IPS-15b (cell line): ENCODE measurements around the gene ABLIM2.
A peak's percentile ranks its signal among the peaks of the same experiment; 100 is the strongest.

ENCODE experiments used
- H3K27me3 ChIP-seq: one replicate; pipeline ENCODE4 v1.6.1; 2013; ENCODE audit warnings: low read length; ENCODE audit not compliant: control insufficient read depth, insufficient read depth
- H3K36me3 ChIP-seq: one replicate; pipeline ENCODE4 v1.6.1; 2013; ENCODE audit warnings: low read length; ENCODE audit not compliant: control insufficient read depth, insufficient read depth
- H3K4me1 ChIP-seq: one replicate; pipeline ENCODE4 v1.6.1; 2013; ENCODE audit warnings: mild to moderate bottlenecking, low read length; ENCODE audit not compliant: control insufficient read depth, insufficient read depth
- H3K4me3 ChIP-seq: one replicate; pipeline ENCODE4 v1.5.1; 2013; ENCODE audit warnings: low read depth, low read length
- H3K9ac ChIP-seq: one replicate; pipeline ENCODE4 v1.6.1; 2013; ENCODE audit warnings: low read depth, mild to moderate bottlenecking, low read length
- H3K9me3 ChIP-seq: one replicate; pipeline ENCODE4 v1.6.1; 2013; ENCODE audit warnings: mild to moderate bottlenecking, low read length; ENCODE audit not compliant: control insufficient read depth, insufficient read depth

Gene ABLIM2

DNA sequence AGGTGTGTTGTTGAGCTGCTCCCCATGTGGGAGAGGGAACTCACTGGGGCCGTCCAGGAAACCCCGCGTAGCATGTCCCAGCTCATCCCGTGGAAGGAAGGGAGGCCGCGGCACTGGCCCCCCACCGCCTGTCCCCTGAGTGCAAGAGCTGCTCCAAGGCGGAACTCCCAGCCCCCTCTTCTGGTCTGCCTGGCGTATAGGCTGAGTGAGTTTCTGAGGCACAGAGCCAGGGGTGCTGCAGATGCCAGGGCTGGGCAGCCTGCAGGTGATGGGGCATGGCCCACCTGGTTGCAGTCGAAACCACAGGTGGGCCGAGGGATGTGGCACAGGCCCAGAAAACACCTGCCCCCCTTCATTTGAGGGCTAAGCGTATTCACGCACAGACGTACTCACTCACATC, 49.6 kb downstream of the ABLIM2 start:
- Histone ChIP-seq H3K9ac (no peak overlapping the region), H3K4me3 (no peak overlapping the region), H3K4me1 (peaks cover 6% of the 10 kb centered on the region), H3K36me3 (no peaks in the 10 kb centered on the region), H3K9me3 (no peaks in the 10 kb centered on the region), H3K27me3 (no peaks in the 10 kb centered on the region)

DNA sequence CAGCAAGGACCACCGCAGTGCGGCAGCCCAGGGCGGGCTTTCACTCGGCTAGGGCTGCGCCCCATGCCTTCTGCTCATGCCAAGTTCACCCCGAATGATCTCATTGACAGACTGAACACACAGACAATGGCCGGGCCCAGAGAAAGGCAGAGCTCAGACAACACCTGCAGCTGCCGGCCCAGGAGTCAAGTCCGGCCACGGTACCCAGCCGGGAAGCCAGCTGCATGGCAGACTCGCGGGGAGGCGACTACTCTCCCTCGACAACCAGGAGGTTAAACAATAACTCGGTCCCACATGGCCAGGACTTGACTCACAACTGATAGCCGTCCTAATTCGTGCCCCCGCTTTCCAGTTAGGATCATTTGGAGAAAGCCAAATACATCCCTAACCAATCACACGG, 50.4 kb downstream of the ABLIM2 start:
- Histone ChIP-seq H3K9ac (no peak overlapping the region), H3K27me3 (no peaks in the 10 kb centered on the region), H3K36me3 (no peaks in the 10 kb centered on the region), H3K9me3 (no peaks in the 10 kb centered on the region), H3K4me3 (no peak overlapping the region), H3K4me1 (peaks cover 9% of the 10 kb centered on the region)

DNA sequence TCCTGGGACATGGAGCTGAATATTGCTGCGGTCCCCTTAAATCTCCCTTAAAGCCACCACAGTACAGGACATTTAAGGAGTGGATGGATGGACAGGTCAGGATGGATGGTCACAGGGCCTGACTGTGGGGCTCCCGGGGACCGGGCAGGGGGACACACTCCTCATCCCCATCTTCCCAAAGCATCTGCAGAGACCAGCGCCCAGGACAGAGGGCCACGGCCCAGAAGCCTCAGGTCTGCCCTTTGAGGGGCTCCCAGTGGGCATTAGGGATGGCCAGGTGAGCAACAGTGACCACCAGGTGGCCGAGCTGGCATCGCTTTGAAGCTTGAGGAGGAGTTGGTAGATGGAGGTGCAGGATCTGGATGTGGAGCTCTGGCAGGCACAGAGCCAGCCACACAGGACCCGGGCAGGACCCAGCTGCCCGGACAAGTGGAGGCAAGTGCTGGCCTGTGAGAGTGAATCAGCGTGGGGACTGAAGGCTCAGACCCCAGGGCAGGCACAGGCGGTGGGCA, 51.4 kb downstream of the ABLIM2 start:
- no peaks in the 10 kb centered on the region for H3K9me3 ChIP-seq
- no peaks in the 10 kb centered on the region for H3K36me3 ChIP-seq
- H3K4me3 ChIP-seq = no peak overlapping the region
- no peaks in the 10 kb centered on the region for H3K27me3 ChIP-seq
- H3K4me1 ChIP-seq = peaks cover 9% of the 10 kb centered on the region
- no peak overlapping the region for H3K9ac ChIP-seq

DNA sequence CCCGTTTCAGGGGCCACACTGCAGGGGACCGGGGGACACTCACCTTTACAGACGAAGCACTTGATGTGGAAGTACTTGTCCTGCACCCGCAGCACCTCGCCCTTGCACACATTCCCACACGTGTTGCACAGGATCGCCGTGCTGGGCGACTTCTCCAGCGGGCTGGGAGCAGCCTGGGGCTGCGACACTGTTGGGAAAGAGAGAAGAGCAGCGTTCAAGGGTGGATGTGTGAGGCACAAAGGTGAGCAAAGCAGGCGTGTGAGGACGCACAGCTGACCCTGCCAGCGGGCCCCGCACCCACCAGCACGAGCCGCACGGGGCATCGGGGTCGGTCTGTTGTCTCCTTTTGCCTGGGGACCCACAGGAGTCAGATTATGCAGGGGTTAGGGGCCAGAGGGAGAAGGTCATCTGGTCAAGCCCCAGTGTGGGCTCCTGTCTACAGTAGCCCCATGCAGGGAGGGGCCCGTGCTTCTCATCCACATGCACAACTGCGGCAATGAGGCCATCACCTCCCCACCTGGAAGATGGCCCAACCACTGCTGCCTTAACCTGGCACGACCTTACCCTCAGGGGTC, 52.1 kb downstream of the ABLIM2 start:
- H3K4me1 ChIP-seq = peaks cover 9% of the 10 kb centered on the region
- peak overlapping the region; percentile 12 for H3K9ac ChIP-seq
- H3K4me3 ChIP-seq = no peak overlapping the region
- no peaks in the 10 kb centered on the region for H3K9me3 ChIP-seq
- no peaks in the 10 kb centered on the region for H3K27me3 ChIP-seq
- H3K36me3 ChIP-seq = no peaks in the 10 kb centered on the region

DNA sequence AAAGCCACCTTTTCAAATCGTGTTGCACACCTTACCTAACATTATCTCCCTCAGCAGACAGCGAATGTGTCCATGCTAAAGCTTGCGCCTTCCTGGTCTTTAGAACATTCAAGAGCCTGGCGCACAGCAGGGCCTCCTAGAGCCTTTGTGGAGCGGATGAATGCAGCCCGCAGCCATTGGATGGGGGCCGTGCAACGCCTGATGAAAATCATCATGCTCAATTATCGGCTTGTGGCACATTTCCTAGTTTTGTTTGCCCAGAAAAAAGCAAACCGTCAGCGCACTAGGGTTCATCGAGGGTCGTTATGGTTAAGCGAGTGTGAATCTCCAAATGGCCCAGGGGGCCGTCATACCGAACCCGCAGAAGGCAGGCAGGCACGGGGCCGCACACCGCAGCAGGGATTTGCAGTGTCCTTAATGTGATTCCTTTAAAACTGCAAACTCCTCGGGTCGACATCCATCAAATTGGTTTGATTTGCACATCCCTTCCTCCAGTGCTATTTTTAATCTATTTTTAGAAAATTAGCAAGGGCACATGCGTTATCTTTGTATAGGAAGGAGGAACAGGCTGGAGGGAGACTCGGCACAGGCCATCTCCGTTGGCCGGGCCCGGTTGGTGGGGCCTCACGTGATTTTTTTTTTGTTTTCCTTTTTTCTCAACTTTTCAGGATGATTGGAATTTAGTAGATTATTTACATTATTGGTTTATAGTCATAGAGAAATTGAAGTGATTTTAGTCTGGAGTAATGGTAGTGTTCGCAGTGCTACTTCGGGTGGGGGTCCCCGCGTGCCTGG, 53.1 kb downstream of the ABLIM2 start:
- Histone ChIP-seq H3K4me3 (no peak overlapping the region), H3K9ac (no peak overlapping the region), H3K9me3 (no peaks in the 10 kb centered on the region), H3K36me3 (no peaks in the 10 kb centered on the region), H3K27me3 (no peaks in the 10 kb centered on the region), H3K4me1 (peaks cover 3% of the 10 kb centered on the region)

DNA sequence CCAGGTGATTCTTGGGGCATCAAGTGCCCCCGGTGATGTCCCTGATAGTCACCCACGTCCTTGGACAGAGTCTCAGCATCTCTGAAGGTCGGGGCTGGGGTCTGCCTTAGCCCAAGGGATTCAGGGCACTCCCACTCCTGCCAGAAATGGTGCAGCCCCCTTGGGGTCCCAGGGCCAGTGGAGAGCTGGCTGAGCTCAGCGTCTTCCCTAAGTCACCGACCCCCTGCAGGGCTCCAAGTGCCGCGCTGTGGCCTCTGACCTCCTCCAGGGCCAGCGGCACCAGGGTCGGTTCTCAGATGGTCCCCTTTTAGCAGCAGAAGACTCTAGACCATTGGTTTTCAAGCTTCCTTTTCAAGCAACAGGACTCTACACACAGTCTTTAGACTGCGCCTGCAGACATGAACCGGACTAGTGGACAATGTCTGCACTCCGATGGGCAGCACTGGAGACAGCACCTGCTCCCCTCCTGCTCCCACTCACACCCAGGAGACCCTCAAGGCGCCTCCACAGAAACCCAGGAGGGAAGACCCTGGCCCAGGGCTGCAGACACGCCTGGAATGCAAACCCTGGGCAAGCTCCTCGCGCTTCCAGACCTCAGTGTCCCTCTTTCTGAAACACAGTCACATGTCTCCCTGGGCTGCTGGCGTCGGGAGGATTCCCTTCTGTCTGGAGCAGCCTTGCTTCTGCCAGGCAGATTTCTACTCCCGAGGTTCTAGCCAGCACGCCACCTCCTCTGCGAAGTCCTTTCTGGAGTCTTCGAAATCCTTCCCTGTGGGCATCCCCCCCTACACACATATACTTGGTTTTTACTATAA, 53.9 kb downstream of the ABLIM2 start:
- Histone ChIP-seq H3K4me3 (no peak overlapping the region), H3K27me3 (no peaks in the 10 kb centered on the region), H3K9me3 (no peaks in the 10 kb centered on the region), H3K36me3 (no peaks in the 10 kb centered on the region), H3K9ac (no peak overlapping the region), H3K4me1 (peaks cover 3% of the 10 kb centered on the region)

DNA sequence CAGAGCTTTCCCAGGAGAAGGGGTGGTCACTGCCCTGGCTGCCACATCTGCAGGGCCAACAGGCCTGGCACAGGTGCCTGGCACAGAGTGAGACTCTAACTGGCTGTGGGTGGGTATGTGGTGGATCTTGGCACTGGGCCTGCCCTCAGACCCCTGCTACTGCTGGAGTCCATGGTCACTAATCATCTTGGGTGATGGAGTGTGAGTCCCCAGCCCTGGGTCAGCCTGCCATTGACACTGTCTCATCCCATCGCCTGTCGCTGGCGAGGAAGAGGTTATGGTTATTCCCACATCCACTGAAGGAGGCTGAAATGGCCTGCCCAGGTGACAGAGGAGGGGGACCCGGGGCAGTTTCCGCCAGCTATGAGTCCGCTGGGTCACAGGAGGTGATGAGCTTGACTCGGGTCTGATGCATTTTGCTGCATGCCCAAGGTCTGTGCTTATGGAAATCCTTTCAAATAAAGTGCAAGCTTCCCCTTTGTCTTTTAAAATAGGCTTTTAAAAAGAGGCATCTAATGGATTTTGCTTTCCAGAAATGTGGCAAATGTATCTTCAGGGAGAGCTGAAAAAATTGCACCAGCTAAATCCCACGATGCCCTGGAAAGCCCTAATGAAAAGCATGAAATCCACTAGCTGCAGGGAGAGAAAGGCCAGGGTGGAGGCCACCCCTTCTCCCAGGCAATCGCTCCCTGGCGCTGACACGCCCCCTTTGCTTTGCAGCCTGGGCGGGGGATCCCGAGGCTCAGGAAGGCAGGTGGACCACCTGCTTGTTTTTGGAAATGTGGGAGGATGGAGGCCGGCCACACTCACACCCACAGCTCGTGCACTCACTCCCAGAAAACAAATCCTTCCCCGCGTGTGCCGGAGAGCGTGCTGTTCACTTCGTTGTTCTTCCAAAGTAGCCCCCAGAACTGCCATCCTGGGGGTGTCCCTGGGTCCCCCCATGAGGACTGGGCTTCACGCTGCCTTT, 54.9 kb downstream of the ABLIM2 start:
- no peak overlapping the region for H3K4me3 ChIP-seq
- no peaks in the 10 kb centered on the region for H3K36me3 ChIP-seq
- H3K9ac ChIP-seq = no peak overlapping the region
- no peaks in the 10 kb centered on the region for H3K9me3 ChIP-seq
- H3K27me3 ChIP-seq = no peaks in the 10 kb centered on the region
- peaks cover 3% of the 10 kb centered on the region for H3K4me1 ChIP-seq

DNA sequence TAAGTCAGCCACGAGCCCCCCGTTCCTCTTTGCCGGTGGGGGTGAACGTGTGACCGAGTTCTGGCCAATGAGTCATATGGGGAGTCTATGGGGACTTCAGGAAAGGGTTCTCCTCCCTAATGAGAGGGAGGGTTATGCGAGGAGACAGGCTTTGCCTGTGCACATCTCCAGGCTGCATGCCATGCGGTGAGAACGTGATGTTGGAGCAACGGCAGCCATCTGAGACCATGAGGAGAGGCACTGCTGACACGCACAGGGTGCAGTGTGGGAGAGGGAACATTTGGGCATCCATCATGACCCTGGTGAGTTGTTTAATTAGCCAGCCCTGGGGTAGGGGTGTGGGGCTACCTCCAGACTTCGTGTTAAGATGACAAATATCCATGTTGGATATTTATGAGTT, 55.8 kb downstream of the ABLIM2 start:
- Histone ChIP-seq H3K4me1 (peaks cover 3% of the 10 kb centered on the region), H3K27me3 (no peaks in the 10 kb centered on the region), H3K36me3 (no peaks in the 10 kb centered on the region), H3K9me3 (no peaks in the 10 kb centered on the region), H3K4me3 (no peak overlapping the region), H3K9ac (no peak overlapping the region)

DNA sequence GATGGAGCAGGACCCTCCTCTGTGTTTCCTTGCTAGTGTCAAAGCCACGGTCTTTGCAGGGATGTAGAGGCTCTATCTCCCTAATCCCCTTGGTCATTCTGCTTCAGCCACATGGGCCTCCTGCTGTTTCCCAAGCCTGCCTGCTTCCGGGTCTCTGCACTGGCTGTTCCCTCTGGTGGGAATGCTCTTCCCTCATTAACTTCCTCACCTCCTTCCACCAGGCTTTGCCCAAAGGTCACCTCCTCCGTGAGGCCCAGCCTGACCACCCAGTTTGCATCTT, 56.6 kb downstream of the ABLIM2 start:
- Histone ChIP-seq H3K36me3 (no peaks in the 10 kb centered on the region), H3K4me3 (no peak overlapping the region), H3K9ac (no peak overlapping the region), H3K27me3 (no peaks in the 10 kb centered on the region), H3K4me1 (peaks cover 3% of the 10 kb centered on the region), H3K9me3 (no peaks in the 10 kb centered on the region)

DNA sequence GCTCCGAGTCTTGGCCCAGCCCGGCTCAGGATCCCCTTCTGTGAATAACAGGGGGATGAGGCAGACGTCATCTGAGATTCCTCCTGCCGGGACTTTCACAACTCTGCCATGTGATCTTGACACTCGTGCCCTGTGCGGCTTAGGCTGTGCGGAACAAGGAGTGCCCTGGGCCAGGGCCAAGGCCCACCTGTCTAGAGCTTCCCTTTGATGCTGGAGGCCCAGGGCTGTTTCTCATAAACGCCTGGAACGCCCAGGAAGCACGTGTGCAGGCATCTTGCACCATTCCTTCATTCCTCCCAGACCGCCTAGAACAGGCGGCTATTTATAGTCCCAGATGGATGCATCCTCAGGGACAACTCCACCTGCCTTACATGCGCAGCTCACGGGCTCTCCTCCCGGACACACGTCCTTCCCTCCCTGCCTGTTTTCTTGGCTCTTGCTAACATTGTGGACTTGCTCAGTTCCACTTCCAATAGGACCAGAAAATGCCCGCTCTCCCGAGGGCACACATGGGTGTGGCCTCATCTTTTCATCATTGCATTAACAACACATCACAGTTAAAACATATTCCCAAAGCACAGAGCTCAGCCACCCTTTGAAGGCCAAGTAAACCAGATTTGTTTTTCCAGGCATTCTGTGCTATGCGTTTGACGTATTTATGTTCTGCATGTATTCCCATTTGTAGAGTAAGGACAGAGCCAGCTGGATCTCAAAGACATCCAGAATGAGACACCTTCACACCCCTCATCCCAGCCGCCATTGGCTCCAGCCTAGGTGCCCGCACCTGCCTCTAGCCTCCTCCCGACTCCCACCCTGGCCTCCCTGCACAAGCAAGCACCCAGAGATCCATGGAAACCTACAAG, 57.2 kb downstream of the ABLIM2 start:
- Histone ChIP-seq H3K4me3 (no peak overlapping the region), H3K36me3 (no peaks in the 10 kb centered on the region), H3K27me3 (no peaks in the 10 kb centered on the region), H3K9ac (no peak overlapping the region), H3K4me1 (peaks cover 3% of the 10 kb centered on the region), H3K9me3 (no peaks in the 10 kb centered on the region)
